OCI-LY7 (cell line): ENCODE measurements around the gene SREK1IP1.

Experiments
- EZH2phosphoT487 ChIP-seq: fragments of 200-600 bp; sonication (generic); IDR thresholded peaks from 2 replicates; pipeline ENCODE4 v1.6.1; 2018; ENCODE audit warnings: low read depth, borderline replicate concordance, mild to moderate bottlenecking, mixed run types, antibody characterized with exemption, low read length, moderate library complexity, mixed read lengths
- TF ChIP-seq, protein P1 (sequence below): fragments of 200-600 bp; sonication (generic); conservative IDR thresholded peaks from 2 replicates; pipeline ENCODE4 v1.5.1; 2014; ENCODE audit warnings: mild to moderate bottlenecking, antibody characterized with exemption, low read length, moderate library complexity, mixed read lengths

GRCh38 chr5:64811050-64811640 is 42.7 kb upstream of the SREK1IP1 start:
- TF ChIP-seq, protein P1, sequence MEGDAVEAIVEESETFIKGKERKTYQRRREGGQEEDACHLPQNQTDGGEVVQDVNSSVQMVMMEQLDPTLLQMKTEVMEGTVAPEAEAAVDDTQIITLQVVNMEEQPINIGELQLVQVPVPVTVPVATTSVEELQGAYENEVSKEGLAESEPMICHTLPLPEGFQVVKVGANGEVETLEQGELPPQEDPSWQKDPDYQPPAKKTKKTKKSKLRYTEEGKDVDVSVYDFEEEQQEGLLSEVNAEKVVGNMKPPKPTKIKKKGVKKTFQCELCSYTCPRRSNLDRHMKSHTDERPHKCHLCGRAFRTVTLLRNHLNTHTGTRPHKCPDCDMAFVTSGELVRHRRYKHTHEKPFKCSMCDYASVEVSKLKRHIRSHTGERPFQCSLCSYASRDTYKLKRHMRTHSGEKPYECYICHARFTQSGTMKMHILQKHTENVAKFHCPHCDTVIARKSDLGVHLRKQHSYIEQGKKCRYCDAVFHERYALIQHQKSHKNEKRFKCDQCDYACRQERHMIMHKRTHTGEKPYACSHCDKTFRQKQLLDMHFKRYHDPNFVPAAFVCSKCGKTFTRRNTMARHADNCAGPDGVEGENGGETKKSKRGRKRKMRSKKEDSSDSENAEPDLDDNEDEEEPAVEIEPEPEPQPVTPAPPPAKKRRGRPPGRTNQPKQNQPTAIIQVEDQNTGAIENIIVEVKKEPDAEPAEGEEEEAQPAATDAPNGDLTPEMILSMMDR, result peak; percentile 92
- TF ChIP-seq EZH2phosphoT487, result no peak
